ENCODE measurements around the gene HS3ST1.

Gene HS3ST1

DNA sequence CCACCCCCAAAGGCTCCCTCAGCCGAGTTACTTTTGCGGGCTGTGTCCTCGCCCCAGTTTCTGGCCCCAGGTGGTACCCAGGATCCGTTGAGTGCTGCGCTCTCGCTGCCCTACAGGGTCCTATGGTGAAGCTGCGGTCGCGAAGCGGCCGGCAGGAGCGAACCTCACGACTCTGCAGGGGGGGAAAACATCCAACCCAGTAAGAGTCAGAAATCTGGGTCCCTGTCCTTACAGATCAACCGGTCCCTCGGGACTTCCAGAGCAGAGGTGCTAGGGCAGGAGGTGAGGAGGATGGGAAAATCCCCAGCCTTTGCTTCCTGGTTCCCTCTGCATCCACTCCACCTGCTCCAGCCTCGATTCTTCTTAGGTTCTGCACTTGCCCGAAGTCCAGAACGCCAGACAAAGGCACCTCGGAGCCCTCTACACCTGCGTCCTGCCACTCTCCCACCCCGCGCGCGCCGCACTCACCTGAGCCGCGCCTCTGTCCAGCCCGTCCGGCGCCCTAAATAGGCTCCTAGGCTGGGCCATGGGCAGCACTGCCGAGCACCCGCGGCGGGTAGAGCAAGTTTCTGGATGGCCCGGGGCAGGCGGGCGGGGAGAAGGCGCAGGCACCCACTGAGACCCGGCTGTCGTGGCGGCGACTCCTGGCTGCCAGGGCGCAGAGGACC, at the start of gene HS3ST1:
Gene HS3ST1 (minus strand): TSS at position 664 of the 668 bp plus-strand sequence. CDS start 28,889 bp downstream, outside the sequence.
- peak; percentile 15 for DNase-seq

DNA sequence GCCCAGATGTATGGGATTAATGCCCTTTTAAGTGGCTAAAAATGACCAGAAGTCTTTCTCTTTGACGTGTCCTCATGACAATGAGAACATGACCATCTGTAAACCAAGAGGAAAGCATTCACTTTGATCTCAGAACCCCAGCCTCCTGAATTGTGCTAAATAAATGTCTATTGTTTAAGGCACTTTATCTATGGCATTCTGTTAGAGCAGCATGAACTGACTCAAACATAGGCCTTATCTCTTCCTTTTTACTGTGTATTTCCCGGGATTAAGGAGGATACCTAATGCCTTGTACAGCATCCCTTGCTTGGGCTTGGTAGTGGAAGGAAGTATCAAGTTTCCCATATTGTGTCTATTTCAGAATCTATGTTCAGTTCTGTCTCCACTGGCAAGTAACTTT, 47.2 kb upstream of the HS3ST1 start:
- DNase-seq: no peak

DNA sequence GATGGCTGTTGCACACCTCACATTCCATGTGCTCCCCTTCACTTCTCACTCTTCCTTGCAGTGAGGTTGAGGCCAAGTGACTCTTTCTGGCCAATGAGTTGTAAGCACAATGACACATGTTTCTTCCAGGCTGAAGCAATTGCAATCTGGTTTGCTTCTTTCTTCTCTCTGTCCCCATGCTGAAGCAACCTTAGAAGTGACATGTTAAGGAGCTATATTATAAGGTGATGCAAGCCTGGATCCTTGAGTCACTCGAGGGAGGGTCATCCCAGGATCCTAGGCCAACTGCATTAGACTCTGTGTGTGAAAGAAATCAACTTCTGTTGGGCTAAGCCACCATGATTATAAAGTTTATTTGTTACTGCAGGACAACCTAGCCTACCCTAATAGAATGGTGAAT, 45.5 kb upstream of the HS3ST1 start:
- DNase-seq: no peak

DNA sequence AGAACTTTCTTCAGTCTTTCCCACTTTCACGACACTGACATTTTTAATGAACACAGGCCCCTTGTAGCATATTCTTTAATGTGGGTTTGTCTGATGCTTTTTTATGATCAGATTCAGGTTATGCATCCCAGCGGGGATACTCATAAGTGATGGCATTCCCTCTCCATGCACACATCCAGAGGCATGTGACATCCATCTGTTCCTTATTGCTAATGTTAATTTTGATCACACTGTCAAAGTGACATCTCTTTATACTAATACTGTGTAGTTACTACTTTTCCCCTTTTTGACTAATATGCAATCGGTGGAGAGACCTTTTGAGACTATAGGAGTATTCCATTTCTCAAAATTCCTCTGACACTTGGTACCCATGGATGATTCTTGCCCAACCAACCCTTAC, 43.8 kb upstream of the HS3ST1 start:
- DNase-seq: no peak

DNA sequence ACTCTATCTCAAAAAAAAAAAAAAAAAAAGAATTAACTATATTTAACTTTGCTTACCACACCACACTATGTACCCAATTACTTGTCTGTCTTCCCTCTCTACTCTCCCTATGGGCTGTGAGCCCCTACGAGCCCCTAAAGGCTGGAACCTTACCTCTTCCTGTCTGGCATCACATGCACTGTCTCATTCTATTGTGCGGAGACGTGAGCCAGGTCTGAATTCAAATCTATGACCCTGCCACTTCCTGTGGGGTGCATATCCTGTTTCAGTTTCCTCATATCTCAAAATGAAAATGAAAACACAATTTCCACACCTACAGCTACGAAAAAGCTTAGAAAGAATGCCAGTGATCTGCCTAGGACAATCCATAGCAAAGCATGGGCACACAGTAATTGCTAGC, 42.9 kb upstream of the HS3ST1 start:
- DNase-seq: no peak

DNA sequence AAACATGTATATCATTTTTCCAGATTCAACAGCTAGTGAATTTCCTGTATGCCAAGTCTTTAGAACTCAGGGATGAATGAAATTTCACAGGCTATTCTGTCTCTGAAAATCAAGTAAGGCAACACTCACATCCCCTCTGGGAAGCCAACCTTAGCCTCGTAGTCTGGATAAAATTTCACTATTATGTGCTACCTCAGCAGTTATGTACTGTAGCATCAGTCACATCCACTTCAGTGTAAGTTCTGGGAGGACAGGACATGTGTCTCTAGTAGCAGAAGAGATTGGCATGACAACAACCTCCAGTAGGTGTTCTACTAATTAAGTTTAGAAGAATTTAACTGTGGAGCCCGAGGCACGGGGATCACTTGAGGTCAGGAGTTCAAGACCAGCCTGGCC, 42.4 kb upstream of the HS3ST1 start:
- DNase-seq: no peak

DNA sequence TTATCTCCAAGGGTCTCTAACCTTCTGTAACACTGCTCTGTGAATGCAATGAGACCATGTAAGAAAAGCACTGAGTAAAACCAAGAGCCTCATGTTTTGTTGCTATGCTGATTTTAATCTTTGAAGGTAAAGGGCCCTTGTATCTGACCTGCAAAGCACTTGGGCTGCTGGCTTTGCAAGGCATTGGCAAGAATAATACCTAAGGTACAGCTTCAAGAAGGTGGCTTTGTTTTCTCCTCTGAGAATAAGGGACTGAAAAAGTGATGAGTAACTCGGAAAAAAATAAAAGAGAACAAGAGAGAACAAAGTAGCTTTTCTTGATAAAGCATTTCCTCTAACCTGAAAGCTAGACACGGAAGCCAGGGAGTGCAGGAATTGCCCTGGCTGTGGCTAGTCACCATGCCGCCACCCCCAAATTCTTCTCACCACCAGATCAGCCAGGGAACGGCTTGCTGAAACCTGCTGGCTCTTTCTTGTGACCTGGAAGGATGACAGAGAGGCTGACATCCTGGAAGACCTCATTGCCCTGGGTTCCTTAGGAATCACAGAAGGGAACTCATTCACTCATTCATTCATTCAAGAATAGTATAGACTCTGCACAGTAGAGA, 41.8 kb upstream of the HS3ST1 start:
- DNase-seq: no peak

DNA sequence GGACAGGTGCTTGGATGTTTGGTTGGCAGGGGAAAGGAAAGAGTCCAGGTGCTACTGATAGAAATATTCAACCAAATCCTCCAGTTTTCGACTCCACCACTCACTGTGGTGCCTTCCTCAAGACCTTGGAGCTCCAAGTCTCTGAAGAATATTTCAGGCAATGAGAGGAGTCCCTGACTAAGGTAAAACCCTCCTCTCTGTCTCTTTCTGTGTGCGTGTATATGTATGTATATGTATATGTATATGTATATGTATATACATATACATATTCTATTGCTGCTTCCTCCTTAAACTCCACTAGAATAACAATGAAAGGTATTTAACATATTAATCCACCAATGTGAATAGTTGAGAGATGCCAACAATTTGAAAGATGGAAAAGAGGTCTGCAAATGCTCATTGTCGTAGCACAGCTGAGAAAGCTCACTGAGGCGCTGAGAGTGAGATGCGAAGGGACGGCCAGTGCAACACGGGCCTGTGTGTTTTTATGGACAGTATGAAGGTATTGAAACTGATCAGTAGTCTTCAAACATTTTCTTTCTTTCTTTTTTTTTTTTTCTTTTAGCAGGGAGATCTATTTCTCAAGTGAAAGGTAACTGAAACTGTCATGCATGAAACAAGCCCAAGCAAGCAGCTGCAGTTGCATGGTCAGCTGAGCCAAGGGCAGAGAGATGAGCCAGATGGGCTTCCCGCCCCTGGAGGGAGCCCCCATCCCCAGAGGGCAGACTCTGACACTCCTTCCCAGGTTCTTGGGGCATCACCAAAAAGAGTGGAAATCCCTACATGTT, 41.1 kb upstream of the HS3ST1 start:
- no peak for DNase-seq

DNA sequence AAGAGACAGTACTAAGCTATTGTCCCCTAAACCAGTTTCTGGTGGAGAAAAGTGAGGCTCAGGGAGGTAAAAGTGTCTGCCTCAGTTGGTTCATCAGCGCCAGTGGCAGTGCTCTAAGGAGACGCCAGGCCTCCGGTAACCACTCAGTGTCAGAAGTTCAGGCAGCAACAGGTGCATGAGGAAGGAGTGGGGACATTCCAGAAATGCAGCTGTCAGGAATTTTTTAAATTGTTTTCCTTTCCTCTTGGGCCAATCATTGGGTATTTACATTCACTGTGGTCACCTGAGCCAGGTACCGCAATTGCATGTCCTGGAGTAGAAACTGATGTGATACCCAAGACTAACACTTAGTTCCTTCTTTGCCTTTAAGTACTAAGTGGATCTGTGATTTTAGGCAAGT, 40.2 kb upstream of the HS3ST1 start:
- DNase-seq: no peak

DNA sequence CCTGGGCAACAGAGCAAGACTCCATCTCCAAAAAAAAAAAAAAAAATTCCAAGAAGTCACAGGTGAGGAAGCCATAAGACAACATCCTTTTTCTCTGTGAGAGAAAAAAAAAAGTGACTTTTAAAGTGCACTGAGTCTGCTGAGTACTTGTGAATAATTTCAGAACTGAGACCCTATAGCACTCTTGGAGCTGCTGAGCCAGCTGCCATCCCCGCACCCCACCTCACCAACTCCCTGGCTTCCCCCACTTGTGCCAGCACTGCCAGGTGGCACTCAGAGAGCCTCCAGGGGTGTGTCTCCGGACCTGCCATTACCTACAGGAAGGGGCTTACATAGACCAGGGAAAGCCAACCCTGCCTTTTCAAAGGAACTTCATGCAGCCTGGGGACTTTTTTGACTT, 39.2 kb upstream of the HS3ST1 start:
- peak; percentile 34 for DNase-seq

DNA sequence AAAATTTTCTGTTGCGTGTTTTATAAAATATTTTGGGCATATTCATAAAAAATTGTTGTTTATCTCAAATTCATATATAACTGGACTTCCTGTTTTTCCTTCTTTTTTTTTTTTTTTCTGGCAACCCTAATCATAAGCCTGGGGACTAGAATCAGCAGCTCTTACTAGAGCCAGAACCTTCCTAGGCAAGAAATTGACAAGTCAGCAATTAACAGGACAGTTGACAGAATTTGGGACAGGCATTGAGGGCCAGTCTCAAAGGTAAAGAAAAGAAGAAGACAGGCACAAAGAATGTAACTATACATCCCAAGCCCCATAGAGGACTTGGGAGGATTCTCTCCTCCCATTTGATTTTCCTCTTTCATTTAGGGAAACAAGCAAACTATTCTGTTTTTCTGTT, 35.0 kb upstream of the HS3ST1 start:
- no peak for DNase-seq

DNA sequence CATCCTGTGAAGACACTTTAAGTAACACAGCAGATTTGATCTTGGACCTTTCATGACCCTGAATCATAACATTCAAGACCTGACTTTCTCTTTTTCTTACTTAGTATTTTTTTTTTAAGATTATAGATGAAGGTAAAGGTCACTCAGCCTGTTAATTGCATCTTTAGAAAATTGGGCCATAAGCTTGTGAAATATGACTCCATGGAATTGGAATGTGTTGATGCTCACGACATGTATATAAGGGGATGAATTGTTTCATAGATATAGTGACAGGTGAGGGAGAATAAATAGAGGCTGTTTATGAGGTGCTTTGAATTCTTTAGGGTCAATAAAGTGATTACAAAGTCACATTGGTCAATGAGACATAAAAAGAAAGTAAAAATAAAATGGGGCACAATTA, 27.7 kb upstream of the HS3ST1 start:
- DNase-seq: no peak

DNA sequence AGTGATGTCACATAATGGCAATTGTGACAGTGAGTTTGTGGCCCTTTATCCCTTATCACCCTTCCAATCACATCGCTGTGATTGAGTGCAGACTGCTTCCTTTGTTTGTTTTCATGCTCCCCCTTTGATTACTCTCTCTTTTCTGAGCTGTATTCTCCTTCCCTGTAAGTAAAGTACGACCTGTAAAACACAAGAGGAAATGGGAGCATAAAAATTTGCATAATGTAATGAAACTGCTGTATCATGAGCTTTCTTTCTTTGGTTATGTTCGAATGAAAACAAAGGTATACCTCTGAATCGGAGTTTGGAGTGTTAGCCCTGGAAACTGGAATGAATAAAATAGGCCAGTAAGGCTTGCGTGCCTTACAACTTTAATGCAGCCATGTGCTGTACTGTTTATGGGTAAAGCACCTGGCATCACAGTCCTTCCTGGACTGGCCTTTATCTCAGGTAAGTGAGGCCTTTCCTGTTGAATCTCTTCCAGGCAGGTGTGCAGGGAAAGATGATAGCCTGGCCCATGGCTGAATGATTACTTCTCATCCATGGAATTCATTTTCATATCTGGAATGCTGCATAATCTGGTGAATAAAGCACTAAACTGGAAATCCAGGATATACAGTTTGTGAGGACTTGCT, 26.6 kb upstream of the HS3ST1 start:
- peak; percentile 69 for DNase-seq

DNA sequence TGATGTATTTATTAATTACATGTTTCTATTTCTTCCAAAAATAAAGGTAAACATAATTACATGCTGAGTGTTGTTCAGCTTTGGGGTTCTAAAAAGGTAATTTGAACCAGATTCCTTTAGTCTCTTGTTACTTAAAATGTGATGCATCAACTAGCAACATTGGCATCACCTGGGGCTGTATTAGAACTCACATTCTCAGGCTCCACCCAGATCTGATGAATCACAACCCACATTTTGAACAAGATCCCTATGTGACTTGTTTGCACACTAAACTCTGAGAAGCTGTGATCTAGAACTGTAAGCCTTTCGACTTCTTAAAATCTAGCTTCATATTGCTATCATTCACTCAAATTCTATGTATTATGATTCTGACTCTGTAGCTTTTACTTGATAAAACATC, 23.0 kb upstream of the HS3ST1 start:
- DNase-seq: no peak

DNA sequence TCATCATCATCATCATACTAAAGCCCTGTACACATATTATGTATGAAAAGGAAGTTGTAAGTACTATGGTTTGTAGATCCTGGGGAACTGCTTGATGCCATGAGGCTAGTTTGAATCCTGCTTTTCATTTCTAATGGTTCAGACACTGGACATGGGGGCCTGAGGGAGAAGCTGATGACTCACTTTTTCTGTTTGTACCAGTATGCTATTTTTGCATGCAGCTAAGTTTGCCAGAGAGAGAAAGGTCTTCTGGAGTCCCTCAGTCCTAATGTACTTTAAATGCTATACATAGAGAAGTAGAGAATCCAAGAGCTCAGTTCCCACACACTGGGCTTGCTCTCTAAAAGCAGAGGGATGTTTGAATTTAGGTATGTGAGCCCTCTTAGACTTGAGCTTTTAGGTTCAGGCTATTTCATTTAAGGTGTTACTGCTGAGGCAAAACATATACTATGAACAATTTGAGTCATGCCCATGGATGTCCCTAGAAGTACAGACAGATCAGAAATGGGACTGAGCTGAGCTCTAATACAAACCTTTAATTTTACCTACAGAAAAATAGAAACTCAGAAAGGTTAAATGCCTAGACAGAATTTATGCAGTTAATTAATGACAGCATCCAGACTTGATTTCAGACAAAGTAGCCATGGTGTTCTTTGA, 17.6 kb upstream of the HS3ST1 start:
- no peak for DNase-seq

DNA sequence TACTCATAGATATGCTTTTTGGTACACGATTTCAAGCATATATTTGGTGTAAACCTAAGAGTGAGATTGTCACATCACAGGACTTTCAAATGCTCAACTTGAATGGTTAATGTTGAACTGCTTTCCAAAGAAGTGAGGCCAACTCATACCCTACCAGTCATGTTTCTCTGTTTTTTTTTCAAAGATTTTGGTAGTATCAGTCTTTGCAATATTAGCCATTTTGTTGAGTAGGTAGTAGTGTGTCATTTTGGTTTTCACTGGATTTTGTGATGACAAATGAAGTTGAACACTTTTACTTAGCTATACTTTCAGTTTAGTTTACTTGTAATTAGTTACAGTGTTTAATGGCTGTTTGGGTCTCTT, 12.5 kb upstream of the HS3ST1 start:
- DNase-seq: no peak

DNA sequence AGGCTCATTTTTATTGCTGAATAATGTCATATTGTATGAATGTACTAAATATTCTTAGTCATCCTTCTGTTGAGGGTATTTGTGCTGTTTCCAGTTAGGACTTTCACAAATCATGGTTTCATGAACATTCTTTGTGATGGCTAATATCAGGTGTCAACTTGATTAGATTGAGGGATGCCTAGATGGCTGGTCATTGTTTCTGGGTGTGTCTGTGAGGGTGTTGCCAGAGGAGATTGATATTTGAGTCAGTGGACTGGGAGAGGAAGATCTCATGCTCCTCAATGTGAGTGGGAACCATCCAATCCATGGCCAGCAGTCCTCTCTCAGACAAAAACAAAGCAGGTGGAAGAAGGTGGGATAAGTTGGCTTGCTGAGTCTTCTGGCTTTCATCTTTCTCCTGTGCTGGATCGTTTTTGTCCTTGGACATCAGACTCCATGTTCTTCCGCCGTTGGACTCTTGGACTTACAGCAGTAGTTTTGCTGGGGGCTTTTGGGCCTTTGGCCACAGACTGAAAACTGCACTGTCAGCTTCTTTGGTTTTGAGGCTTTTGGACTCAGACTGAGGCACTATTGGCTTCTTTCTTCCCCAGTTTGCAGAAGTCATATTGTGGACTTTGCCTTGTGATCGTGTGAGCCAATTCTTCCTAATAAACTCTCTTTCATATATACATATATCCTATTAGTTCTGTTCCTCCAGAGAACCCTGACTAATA, 11.9 kb upstream of the HS3ST1 start:
- no peak for DNase-seq

DNA sequence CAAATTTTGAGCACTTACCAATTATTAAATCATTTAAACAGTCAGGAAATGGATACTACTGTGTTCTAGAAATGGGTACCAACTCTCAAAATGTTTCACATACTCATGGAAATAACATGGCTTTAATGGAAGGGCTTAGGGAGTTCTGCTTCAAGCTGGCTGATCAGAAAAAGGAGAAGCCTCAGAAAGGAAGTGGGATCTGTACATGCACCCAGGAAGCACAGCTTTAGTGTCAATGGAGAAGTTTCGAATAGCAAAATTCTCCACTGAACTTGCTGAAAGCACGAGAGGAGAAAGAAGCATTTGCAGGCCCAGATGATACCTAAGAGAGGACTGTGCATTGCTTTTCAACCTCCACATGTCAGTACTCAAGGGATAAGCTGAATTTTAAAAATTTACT, 11.1 kb upstream of the HS3ST1 start:
- DNase-seq: no peak

DNA sequence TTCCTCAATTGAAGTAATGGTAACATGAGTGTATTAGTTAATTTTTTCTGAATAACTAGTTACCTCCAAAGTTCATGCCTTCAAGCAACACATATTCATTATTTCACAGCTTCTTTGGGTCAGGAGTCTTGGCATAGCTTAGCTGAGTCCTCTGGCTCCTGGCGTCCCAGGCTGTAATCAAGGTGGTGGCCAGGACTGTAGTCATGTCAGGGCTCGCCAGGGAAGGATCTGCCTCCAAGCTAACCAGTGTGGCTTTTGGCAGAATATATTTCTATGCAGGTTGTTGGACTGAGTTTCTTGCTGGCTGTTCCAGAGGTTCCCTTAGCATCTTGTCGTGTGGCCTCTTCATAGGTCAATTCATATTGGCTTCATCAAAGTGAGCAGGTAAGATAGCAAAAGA, 10.0 kb upstream of the HS3ST1 start:
- no peak for DNase-seq

DNA sequence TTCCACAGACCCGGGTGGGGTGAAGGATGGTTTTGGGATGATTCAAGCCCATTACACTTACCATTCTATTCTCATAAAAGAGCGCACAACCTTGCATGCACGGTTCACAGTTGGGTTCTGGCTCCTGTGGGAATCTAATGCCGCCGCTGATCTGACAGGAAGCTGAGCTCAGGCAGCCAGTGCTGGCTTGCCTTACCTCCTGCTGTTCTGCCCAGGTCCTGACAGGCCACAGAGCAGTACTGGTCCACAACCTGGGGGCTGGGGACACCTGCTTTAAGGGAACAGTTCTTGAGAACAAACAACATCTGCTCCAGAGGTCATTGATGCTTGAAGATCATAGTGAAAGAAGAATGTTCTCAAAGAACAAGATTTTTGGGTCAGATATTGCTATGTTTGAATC, 8.0 kb upstream of the HS3ST1 start:
- no peak for DNase-seq

DNA sequence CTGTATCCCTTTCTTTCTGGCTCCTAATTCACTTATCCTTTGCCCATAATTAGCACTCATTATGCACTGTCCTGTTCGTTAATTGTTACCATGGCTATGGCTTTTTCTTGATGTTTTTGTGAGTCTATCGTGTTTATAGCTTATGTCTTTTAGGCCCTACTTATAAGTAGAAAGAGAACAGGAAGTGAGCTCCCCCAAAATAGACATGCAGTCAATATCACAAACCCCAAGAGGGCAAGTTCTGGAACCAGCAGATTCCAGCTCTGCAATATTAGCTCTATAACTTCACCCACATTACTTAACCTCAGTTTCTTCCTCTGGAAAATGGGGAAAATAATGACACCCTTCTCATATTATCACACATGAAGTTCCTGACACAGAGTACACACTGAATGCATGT, 7.4 kb upstream of the HS3ST1 start:
- no peak for DNase-seq

DNA sequence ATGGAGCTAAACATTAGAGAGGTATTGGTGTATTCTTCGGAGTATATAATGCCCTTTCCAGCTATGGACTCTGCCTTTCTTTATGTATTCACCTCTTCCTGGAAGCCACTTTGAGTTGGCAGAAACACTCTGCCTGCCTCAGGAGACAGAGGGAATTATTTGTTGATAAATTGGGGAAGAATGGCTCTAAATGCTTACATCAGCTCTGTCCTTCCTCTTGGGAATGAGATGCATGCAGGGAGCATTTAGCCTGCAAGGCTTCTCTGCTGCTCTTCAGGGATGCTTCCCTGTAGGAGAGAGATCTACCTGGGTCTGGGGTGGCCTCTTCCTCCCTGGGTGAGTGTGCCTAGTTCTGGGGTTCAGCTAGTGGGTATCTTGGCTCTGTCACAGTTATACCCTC, 6.9 kb upstream of the HS3ST1 start:
- no peak for DNase-seq

DNA sequence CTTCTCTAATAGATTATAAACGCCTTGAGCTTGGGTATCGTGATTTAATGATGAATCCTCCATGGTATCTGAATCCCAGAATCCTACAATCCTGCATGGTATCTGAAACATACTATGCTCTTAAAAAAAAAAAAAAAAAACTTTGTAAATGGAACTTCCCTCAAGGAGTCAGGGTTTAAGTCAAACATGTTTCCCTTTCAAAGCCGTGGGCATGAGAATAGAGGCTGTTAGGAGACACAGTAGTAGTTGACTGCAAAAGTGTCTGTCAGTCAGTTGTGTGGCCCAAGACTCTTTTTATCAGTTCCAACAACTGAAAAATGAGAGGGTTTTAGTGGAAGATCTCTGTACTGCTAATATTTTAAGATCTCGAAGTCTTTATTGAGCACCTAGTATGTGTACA, 2.4 kb upstream of the HS3ST1 start:
- no peak for DNase-seq

Data from NCI-H1105 treated with DMSO at 0.1 percent for 48 hours (cell line).